Measurements from ENCODE around the gene L1TD1. TPM values are rescaled to one million over a fixed set of nuclear protein-coding genes. Genes with fewer than 3 reads are reported as not detected.

The L1TD1 gene
- total and polyA plus RNA-seq, 10 donors = 0.72 to 3.5 (median 1.3) TPM

GRCh38 chr1:62228136-62228882 lies 33.7 kb downstream of the L1TD1 start:
- Histone ChIP-seq H3K4me1 (no peaks in the 10 kb centered on the region), H3K27ac (no peak overlapping the region), H3K36me3 (no peaks in the 10 kb centered on the region), H3K27me3 (replicated peaks in 1 of 7) (no peaks in the 10 kb centered on the region), H3K9me3 (no peaks in the 10 kb centered on the region), H3K4me3 (no peak overlapping the region)
- WGBS, 5 donors = 73 to 80% (median 75%) methylated on average over 12 of the region's 12 CpGs
- no peak for DNase-seq
- intact Hi-C loops (cut with DNase I; ENCODE audit: low total_unique reads) = no loop called here
- TF ChIP-seq POLR2AphosphoS5 (IDR thresholded peaks at IDR 0.05) (no peak), POLR2A (IDR thresholded peaks at IDR 0.05) (no peak), CTCF (IDR thresholded peaks at IDR 0.05 in 8 of 11, conservative IDR thresholded peaks at IDR 0.05 in 3 of 11) (no peak)

- no peak for TF ChIP-seq CTCF (IDR thresholded peaks at IDR 0.05 in 8 of 11, conservative IDR thresholded peaks at IDR 0.05 in 3 of 11)
- no peak for TF ChIP-seq POLR2A (IDR thresholded peaks at IDR 0.05)
- TF ChIP-seq POLR2AphosphoS5 (IDR thresholded peaks at IDR 0.05) = no peak
- Histone ChIP-seq H3K27me3 (replicated peaks in 1 of 7) (no peaks in the 10 kb centered on the region), H3K4me3 (no peak overlapping the region), H3K27ac (no peak overlapping the region), H3K4me1 (no peaks in the 10 kb centered on the region), H3K36me3 (no peaks in the 10 kb centered on the region), H3K9me3 (no peaks in the 10 kb centered on the region)
- intact Hi-C loops (cut with DNase I; ENCODE audit: low total_unique reads) = no loop called here
- WGBS, 5 donors = 78 to 83% (median 81%) methylated on average over 2 to 4 of the region's 4 CpGs
- DNase-seq = no peak
Measured at GRCh38 chr1:62228883-62229187, 34.2 kb downstream of the L1TD1 start.

DNA sequence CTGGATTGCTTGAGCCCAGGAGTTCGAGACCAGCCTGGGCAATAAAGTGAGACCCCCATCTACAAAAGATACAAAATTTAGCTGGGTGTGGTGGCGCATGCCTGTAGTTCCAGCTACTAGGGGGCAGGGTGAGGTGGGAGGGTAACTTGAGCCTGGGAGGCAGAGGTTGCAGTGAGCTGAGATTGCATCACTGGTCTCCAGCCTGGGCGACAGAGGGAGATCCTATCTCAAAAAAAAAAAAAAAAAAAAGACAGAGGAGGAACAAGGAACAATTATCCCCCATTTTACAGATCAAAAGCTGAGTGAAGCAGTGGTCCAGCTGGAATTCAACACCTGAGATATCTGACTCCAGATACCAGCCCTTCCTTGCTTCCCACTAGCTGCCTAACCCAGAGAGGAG lies 34.8 kb downstream of the L1TD1 start:
- Histone ChIP-seq H3K9me3 (no peaks in the 10 kb centered on the region), H3K36me3 (no peaks in the 10 kb centered on the region), H3K4me3 (no peak overlapping the region), H3K27me3 (replicated peaks in 1 of 7) (no peaks in the 10 kb centered on the region), H3K4me1 (no peaks in the 10 kb centered on the region), H3K27ac (no peak overlapping the region)
- 56 to 87% (median 71%) methylated on average over 2 to 3 of the region's 3 CpGs for WGBS, 5 donors
- DNase-seq = no peak
- intact Hi-C loops (cut with DNase I; ENCODE audit: low total_unique reads) = no loop called here
- no peak for TF ChIP-seq POLR2AphosphoS5 (IDR thresholded peaks at IDR 0.05)
- no peak for TF ChIP-seq CTCF (IDR thresholded peaks at IDR 0.05 in 8 of 11, conservative IDR thresholded peaks at IDR 0.05 in 3 of 11)
- no peak for TF ChIP-seq POLR2A (IDR thresholded peaks at IDR 0.05)

GRCh38 chr1:62229932-62230331 lies 35.3 kb downstream of the L1TD1 start:
- Histone ChIP-seq H3K9me3 (no peaks in the 10 kb centered on the region), H3K4me1 (no peaks in the 10 kb centered on the region), H3K4me3 (no peak overlapping the region), H3K27me3 (replicated peaks in 1 of 7) (no peaks in the 10 kb centered on the region), H3K36me3 (no peaks in the 10 kb centered on the region), H3K27ac (no peak overlapping the region)
- DNase-seq = no peak
- intact Hi-C loops (cut with DNase I; ENCODE audit: low total_unique reads) = no loop called here
- TF ChIP-seq POLR2AphosphoS5 (IDR thresholded peaks at IDR 0.05) (no peak), POLR2A (IDR thresholded peaks at IDR 0.05) (no peak), CTCF (IDR thresholded peaks at IDR 0.05 in 8 of 11, conservative IDR thresholded peaks at IDR 0.05 in 3 of 11) (no peak)
- 35 to 84% (median 70%) methylated on average over 2 of the region's 2 CpGs for WGBS, 5 donors

All from spleen (tissue), 11 donors.